GM18507 (cell line): ENCODE results near the gene NME1.

Experiments
- DNase-seq: peaks from one replicate; pipeline ENCODE4 v3.0.0; 2011; ENCODE audit warnings: low read depth; ENCODE audit not compliant: insufficient read length; ENCODE audit errors: extremely low spot score
- FAIRE-seq: peaks from 2 replicates; lab custom pipeline; 2011; peaks lifted over from hg19 to GRCh38; lab: Jason Lieb, UNC

NME1 gene

DNA sequence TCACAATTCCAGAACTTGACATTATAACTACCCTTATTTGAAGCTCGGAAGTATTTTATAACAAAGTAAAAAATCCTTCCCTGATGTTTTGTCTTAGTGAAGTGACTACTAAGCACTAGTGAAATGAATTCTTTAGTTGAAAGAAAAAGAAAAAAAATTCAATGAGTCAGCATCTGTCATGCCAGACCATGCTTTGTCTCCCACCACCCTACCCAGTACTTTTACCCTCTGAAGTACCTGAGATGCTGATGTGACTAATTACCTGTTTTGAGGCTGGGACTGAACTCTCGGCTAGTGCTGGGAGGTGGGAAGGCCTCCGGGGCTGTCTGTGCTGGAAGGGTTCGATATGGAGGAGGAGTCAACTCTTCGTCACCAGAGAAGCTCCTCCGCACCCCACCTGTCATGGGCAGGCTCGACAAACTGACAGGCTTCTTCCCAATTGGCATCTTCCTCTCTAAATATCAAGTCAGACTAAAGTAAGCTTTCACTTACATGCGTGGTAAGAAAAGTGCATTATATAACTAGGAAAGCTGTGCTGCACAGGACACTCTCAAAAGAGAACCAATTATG, 32.5 kb downstream of the NME1 start:
- DNase-seq: no peak
- FAIRE-seq: no peak

DNA sequence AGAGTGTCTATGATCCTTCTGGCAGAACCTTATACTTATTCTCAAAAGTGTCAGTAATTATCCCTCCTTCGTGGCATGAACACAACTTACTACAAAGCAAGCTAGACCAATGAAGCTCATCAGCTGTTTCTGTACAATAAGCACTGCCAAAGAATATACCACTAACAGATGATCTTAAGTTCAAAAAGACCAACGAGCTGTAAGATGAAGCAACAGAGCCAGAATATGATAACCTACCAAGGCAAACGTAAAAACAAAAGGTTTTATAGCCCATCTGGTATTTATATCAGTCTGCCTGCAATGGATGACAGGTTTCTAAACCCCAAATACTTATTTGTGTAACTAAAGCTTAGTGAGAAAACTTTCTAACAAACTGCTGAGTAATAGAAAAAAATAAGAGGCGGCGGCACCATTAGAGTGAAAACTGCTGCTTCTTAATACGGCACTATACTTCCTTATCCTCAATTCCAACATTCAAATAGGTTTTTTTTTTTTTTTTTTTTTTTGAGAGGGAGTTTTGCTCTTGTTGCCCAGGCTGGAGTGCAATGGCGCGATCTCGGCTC, 35.0 kb downstream of the NME1 start:
- no peak for FAIRE-seq
- no peak for DNase-seq

DNA sequence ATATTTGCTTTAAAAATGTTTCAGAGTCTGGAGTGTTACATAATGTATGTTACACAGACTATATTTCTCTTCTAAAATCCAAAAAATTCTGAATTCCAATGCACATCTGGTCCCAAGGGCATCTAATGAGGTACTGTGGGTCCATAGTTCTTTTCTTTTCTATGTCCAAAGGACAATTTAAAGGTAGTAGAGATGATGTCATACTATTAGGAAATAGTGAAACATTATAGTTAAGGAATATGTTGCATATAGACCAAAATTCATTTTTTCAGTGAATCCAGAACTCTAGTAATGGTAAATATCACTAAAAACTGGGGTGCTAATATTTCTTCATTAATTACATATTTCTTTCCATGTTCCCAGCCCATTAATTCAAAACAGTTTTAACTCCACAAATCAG, 35.8 kb downstream of the NME1 start:
- no peak for DNase-seq
- no peak for FAIRE-seq

DNA sequence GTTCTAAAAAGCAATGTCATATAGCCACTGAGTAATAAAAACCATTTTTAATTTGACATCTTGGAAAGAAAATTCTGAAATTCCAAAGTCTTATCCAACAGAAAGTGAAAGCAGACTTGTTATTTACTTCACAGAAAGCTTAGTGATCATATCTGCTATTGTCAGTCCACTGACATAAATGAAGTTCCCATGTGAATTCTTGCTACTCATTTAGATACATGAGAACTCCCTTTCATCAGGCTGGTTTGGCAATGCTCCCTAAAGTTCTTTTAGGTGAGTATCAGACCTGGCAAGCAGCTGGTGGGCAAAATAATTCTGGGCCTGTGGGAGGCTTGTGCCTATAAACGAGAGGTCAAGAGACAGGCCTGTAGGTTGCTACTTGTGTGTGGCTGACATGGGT, 36.3 kb downstream of the NME1 start:
- DNase-seq: no peak
- FAIRE-seq: no peak

DNA sequence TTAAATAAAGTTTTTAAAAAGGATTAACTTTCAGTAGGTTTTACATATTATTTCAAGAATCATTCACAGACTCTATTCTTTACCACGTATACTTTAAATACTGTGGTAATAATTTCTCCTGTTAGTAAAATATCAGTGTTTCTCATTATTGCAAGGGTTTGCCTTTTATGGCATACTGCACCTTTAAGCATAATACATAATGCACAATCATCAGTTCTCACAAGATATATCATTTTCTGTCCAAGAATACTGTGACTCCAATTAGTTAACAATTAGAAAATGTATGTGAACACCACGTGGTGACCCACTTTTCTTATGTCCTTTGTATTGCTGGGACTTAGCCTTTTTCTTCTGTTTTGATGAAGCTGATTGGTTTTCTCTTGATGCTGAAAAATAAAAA, 38.5 kb downstream of the NME1 start:
- no peak for FAIRE-seq
- DNase-seq: no peak

DNA sequence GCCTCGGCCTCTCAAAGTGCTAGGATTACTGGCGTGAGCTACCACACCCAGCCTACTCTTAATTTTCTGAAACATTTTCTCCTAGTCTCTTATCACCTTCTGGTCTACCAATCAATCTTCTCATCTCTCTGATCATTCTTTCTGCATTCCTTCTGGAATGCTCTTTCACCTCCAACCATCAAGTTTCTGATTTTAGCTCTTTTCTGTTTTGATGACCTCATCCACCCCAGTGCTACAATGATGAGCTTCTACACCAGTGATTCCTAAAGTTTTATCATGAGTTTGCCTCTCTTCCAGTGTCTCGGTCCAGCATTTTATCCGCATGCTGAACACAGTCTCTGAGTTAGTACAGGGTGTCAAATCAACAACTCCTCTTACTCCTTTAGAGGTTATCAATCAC, 44.4 kb downstream of the NME1 start:
- FAIRE-seq (no peak), DNase-seq (no peak)

DNA sequence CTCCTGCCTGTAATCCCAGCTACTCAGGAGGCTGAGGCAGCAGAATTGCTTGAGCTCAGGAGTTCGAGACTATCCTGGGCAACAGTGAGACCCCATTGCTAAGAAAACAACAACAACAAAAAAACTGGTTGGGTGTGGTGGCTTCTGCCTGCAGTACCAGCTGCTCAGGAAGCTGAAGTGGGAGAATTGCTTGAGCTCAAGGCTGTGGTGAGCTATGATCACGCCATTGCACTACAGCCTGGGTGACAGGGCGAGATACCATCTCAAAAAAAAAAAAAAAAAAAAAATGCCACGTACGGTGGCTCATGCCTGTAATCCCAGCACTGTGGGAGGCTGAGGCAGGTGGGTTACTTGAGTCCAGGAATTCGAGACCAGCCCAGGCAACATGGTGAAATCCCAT, 46.9 kb downstream of the NME1 start:
- FAIRE-seq: no peak

DNA sequence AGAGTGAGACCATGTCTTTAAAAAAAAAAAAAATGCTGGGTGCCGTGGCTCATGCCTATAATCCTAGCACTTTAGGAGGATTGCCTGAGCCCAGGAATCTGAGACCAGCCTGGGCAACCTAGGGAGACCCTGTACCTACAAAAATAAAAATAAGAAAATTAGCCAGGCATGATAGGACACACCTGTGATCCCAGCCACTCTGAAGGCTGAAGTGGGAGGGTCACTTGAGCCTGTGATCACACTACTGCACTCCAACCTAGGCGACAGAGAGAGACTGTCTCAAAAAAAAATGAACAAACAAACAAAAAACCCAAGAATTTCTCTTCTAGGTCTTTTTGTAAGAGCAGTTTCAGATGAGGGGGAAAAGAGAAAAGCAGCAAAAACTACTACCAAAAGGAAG, 47.5 kb downstream of the NME1 start:
- DNase-seq (no peak), FAIRE-seq (no peak)

More for the DNA sequence above, 46.9 kb downstream of the NME1 start:
- no peak for DNase-seq

DNA sequence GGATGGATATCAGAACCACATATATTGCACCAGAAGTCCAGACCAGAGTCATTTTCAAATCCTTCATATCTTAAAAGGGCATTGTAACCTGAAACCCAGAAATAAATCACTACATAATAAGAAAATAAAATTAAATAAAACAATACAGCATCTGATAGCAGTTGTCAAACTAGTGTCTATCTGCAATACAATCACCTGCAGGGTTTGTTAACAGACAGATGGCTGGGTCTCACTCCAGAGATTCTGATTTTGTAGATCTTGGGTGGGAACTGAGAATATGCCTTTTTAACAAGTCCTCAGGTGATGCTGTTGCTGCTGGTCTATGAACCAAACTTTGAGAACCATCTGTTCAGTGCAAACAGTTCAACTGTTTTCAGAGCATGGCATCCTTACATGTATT, 50.5 kb downstream of the NME1 start:
- no peak for FAIRE-seq
- DNase-seq: no peak
